ENCODE measurements around the gene SCN9A.

- TF ChIP-seq EZH2phosphoT487 (IDR thresholded peaks at IDR 0.05; ENCODE audit: borderline replicate concordance, low read depth, low read length) (no peak), CTCF (conservative IDR thresholded peaks at IDR 0.05; ENCODE audit: low read length) (no peak)
These were observed 30.6 kb upstream of the SCN9A start for GRCh38 chr2:166406374-166406773.

Measured in OCI-LY7 (cell line).